ENCODE results near the gene GTPBP8. TPM values are rescaled to one million over a fixed set of nuclear protein-coding genes. Genes with fewer than 3 reads are reported as not detected.

The GTPBP8 gene
- total and polyA plus RNA-seq, 2 of the 13 experiments (the other 11 are each of a cell fraction or from before 2014, with no cell fraction given), result 12.5 to 16.7 TPM

- TF ChIP-seq, protein P1, sequence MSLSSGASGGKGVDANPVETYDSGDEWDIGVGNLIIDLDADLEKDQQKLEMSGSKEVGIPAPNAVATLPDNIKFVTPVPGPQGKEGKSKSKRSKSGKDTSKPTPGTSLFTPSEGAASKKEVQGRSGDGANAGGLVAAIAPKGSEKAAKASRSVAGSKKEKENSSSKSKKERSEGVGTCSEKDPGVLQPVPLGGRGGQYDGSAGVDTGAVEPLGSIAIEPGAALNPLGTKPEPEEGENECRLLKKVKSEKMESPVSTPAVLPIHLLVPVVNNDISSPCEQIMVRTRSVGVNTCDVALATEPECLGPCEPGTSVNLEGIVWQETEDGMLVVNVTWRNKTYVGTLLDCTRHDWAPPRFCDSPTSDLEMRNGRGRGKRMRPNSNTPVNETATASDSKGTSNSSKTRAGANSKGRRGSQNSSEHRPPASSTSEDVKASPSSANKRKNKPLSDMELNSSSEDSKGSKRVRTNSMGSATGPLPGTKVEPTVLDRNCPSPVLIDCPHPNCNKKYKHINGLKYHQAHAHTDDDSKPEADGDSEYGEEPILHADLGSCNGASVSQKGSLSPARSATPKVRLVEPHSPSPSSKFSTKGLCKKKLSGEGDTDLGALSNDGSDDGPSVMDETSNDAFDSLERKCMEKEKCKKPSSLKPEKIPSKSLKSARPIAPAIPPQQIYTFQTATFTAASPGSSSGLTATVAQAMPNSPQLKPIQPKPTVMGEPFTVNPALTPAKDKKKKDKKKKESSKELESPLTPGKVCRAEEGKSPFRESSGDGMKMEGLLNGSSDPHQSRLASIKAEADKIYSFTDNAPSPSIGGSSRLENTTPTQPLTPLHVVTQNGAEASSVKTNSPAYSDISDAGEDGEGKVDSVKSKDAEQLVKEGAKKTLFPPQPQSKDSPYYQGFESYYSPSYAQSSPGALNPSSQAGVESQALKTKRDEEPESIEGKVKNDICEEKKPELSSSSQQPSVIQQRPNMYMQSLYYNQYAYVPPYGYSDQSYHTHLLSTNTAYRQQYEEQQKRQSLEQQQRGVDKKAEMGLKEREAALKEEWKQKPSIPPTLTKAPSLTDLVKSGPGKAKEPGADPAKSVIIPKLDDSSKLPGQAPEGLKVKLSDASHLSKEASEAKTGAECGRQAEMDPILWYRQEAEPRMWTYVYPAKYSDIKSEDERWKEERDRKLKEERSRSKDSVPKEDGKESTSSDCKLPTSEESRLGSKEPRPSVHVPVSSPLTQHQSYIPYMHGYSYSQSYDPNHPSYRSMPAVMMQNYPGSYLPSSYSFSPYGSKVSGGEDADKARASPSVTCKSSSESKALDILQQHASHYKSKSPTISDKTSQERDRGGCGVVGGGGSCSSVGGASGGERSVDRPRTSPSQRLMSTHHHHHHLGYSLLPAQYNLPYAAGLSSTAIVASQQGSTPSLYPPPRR (CRISPR knock-in tag; IDR thresholded peaks at IDR 0.05; ENCODE audit: borderline replicate concordance), result 0 out of 2 replicates have a peak, but pooled peaks have one; percentile 44
- TF ChIP-seq, protein P2, sequence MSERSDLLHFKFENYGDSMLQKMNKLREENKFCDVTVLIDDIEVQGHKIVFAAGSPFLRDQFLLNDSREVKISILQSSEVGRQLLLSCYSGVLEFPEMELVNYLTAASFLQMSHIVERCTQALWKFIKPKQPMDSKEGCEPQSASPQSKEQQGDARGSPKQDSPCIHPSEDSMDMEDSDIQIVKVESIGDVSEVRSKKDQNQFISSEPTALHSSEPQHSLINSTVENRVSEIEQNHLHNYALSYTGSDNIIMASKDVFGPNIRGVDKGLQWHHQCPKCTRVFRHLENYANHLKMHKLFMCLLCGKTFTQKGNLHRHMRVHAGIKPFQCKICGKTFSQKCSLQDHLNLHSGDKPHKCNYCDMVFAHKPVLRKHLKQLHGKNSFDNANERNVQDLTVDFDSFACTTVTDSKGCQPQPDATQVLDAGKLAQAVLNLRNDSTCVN (CRISPR knock-in tag; IDR thresholded peaks at IDR 0.05; ENCODE audit: borderline replicate concordance), result no peak; the same call in 1 of the 2 replicates
- no peak for TF ChIP-seq ZKSCAN1 (IDR thresholded peaks at IDR 0.05; ENCODE audit: low read length)
- TF ChIP-seq GABPB1 (CRISPR knock-in tag; IDR thresholded peaks at IDR 0.05), result peak; percentile 92
- TF ChIP-seq SNAI1 (CRISPR knock-in tag; IDR thresholded peaks at IDR 0.05; ENCODE audit: borderline replicate concordance), result no peak
- TF ChIP-seq ZNF766 (CRISPR knock-in tag; IDR thresholded peaks at IDR 0.05; ENCODE audit: borderline replicate concordance), result peak; percentile 82; the same call in 1 of the 2 replicates
- TF ChIP-seq ZNF17 (CRISPR knock-in tag; IDR thresholded peaks at IDR 0.05), result no peak
- TF ChIP-seq XBP1 (CRISPR knock-in tag; IDR thresholded peaks at IDR 0.05), result peak; percentile 48; the same call in 1 of the 2 replicates
- peak; percentile 73; the same call in 1 of the 2 replicates for TF ChIP-seq KDM5A (IDR thresholded peaks at IDR 0.05; ENCODE audit: borderline replicate concordance, low read length)
- 0 out of 2 replicates have a peak, but pooled peaks have one; percentile 38 for TF ChIP-seq JUN (CRISPR knock-in tag; IDR thresholded peaks at IDR 0.05)
- no peak for TF ChIP-seq ZSCAN22 (CRISPR knock-in tag; IDR thresholded peaks at IDR 0.05)
- TF ChIP-seq HNF4G (IDR thresholded peaks at IDR 0.05; ENCODE audit: borderline replicate concordance, low read depth, low read length), result no peak
- 0 out of 2 replicates have a peak, but pooled peaks have one; percentile 17 for TF ChIP-seq HNF4G (CRISPR knock-in tag; IDR thresholded peaks at IDR 0.05; ENCODE audit: borderline replicate concordance, low read depth)
- TF ChIP-seq CEBPG (CRISPR knock-in tag; IDR thresholded peaks at IDR 0.05), result no peak
- TF ChIP-seq SRF (IDR thresholded peaks at IDR 0.05; ENCODE audit: low read depth, low read length), result no peak
- TF ChIP-seq, protein P3, sequence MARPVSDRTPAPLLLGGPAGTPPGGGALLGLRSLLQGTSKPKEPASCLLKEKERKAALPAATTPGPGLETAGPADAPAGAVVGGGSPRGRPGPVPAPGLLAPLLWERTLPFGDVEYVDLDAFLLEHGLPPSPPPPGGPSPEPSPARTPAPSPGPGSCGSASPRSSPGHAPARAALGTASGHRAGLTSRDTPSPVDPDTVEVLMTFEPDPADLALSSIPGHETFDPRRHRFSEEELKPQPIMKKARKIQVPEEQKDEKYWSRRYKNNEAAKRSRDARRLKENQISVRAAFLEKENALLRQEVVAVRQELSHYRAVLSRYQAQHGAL (CRISPR knock-in tag; IDR thresholded peaks at IDR 0.05; ENCODE audit: not compliant biosample characterization), result peak; percentile 85
- TF ChIP-seq ZNF772 (CRISPR knock-in tag; IDR thresholded peaks at IDR 0.05), result 0 out of 2 replicates have a peak, but pooled peaks have one; percentile 54
- no peak for TF ChIP-seq ZNF138 (CRISPR knock-in tag; IDR thresholded peaks at IDR 0.05; ENCODE audit: low read depth)
- no peak for TF ChIP-seq CHD4 (IDR thresholded peaks at IDR 0.05; ENCODE audit: borderline replicate concordance, low read length)
- no peak for TF ChIP-seq SMARCC2 (IDR thresholded peaks at IDR 0.05)
- TF ChIP-seq NONO (IDR thresholded peaks at IDR 0.05), result no peak
- TF ChIP-seq NONO (CRISPR knock-in tag; conservative IDR thresholded peaks at IDR 0.05), result peak; percentile 78; the same call in 1 of the 2 replicates
- TF ChIP-seq FOXP1 (IDR thresholded peaks at IDR 0.05), result no peak
- peak; percentile 22; the same call in 1 of the 2 replicates for TF ChIP-seq FOXP1 (CRISPR knock-in tag; IDR thresholded peaks at IDR 0.05)
- TF ChIP-seq ZNF12 (CRISPR knock-in tag; IDR thresholded peaks at IDR 0.05), result peak; percentile 80
Observed at GRCh38 chr3:112990672-112991602, at the start of gene GTPBP8 (continued).
